Neural crest cell (in vitro differentiated cells): Measurements from ENCODE around the gene B3GALNT2. TPM values are rescaled to one million over a fixed set of nuclear protein-coding genes. Genes with fewer than 3 reads are reported as not detected.

Source experiments
- DNase-seq: peaks from one replicate; pipeline ENCODE4 v3.0.0; 2021; ENCODE audit warnings: low read depth, mixed read lengths, low spot score
- H3K27ac Mint-ChIP-seq: one replicate; pipeline ENCODE4 v1.8.0; 2021; ENCODE audit warnings: mild to moderate bottlenecking, mixed read lengths; ENCODE audit not compliant: unreplicated experiment
- H3K27me3 Mint-ChIP-seq: 2 replicates; pipeline ENCODE4 v1.8.0; 2021; ENCODE audit warnings: low read depth, mild to moderate bottlenecking, mixed read lengths
- H3K36me3 Mint-ChIP-seq: 2 replicates; pipeline ENCODE4 v1.8.0; 2021; ENCODE audit warnings: low read depth, mild to moderate bottlenecking, mixed read lengths
- H3K4me1 Mint-ChIP-seq: 2 replicates; pipeline ENCODE4 v1.8.0; 2021; ENCODE audit warnings: mixed read lengths
- H3K4me3 Mint-ChIP-seq: one replicate; pipeline ENCODE4 v1.8.0; 2021; ENCODE audit warnings: mild to moderate bottlenecking, mixed read lengths
- H3K9me3 Mint-ChIP-seq: 2 replicates; pipeline ENCODE4 v1.8.0; 2021; ENCODE audit warnings: mixed read lengths
- total RNA-seq: library from RNA; stranded (reverse); gene quantifications from 2 replicates; pipeline ENCODE4 v1.2.1, GENCODE V29; 2021
- TF ChIP-seq, protein P1 (sequence below): fragments of 200-600 bp; sonication (generic); conservative IDR thresholded peaks from 2 replicates; pipeline ENCODE4 v1.5.0; 2021; ENCODE audit warnings: antibody characterized with exemption, mild to moderate bottlenecking

Gene B3GALNT2
- total RNA-seq, 1 donor from 2014 or later: 29.5 TPM

DNA sequence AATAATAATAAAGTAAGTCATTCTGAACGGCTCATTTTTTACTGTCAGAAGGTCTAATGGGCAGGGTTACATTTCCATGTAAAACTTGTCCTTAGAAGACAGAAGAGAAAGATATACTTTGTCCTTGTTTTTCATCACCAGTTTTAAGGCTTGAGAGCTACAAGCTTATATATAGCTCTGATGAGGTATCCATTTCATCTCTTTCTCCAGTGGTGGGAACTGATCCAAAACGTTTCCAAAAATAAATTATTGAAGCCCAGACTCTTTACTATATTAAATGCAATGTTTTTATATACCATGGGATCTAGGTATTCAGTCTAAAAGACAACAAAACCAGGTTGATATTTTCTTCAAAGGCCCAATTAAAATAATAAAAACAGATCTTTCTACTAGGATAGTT is 8.7 kb downstream of the B3GALNT2 start:
- H3K36me3 Mint-ChIP-seq: peaks cover 7% of the 10 kb centered on the region
- no peak overlapping the region for H3K4me3 Mint-ChIP-seq
- no peaks in the 10 kb centered on the region for H3K9me3 Mint-ChIP-seq
- TF ChIP-seq, protein P1, sequence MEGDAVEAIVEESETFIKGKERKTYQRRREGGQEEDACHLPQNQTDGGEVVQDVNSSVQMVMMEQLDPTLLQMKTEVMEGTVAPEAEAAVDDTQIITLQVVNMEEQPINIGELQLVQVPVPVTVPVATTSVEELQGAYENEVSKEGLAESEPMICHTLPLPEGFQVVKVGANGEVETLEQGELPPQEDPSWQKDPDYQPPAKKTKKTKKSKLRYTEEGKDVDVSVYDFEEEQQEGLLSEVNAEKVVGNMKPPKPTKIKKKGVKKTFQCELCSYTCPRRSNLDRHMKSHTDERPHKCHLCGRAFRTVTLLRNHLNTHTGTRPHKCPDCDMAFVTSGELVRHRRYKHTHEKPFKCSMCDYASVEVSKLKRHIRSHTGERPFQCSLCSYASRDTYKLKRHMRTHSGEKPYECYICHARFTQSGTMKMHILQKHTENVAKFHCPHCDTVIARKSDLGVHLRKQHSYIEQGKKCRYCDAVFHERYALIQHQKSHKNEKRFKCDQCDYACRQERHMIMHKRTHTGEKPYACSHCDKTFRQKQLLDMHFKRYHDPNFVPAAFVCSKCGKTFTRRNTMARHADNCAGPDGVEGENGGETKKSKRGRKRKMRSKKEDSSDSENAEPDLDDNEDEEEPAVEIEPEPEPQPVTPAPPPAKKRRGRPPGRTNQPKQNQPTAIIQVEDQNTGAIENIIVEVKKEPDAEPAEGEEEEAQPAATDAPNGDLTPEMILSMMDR: no peak
- no peaks in the 10 kb centered on the region for H3K27me3 Mint-ChIP-seq
- H3K4me1 Mint-ChIP-seq: peaks cover 4% of the 10 kb centered on the region
- H3K27ac Mint-ChIP-seq: no peak overlapping the region
- no peak for DNase-seq

DNA sequence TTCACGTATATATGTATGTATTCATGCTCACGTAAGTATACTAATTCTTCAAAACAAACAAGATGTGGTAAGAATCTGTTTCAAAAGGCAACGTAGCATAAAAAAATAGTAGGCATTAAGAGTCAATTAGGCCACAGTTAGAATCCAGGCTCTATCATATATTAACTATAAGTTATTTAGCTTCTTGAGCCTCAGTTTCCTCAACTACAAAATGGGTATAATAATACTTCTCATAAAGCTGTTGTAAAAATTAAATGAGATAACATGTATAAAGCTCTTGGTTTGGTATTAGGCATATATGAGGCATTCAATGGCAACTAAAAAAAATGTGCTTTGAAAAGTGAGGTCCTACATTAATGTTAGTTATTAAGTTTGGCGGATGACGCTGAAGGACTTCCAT is 9.2 kb downstream of the B3GALNT2 start:
- H3K27me3 Mint-ChIP-seq: no peaks in the 10 kb centered on the region
- peaks cover 7% of the 10 kb centered on the region for H3K36me3 Mint-ChIP-seq
- H3K9me3 Mint-ChIP-seq: no peaks in the 10 kb centered on the region
- DNase-seq: no peak
- TF ChIP-seq, protein P1: no peak
- no peak overlapping the region for H3K4me3 Mint-ChIP-seq
- H3K4me1 Mint-ChIP-seq: peaks cover 3% of the 10 kb centered on the region
- H3K27ac Mint-ChIP-seq: no peak overlapping the region

DNA sequence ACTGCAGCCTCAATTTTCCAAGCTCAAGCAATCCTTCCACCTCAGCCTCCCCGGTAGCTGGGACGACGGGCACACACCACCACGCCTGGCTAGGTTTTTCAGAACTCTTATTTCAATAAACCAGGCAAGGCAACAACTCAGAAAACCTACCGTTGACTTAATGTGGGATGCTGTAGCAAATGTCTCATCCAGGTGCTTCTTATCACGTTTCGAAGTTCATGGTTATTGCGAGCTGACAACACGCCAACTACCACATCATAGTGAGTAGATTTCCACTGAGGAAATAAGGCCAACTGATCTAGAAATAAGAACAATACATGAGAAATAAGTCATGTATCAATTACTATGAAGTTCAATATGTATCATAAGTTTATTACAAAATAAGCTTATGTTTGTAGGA is 9.7 kb downstream of the B3GALNT2 start:
- no peaks in the 10 kb centered on the region for H3K27me3 Mint-ChIP-seq
- H3K27ac Mint-ChIP-seq: no peak overlapping the region
- no peak overlapping the region for H3K4me3 Mint-ChIP-seq
- H3K36me3 Mint-ChIP-seq: peaks cover 7% of the 10 kb centered on the region
- DNase-seq: no peak
- H3K9me3 Mint-ChIP-seq: no peaks in the 10 kb centered on the region
- TF ChIP-seq, protein P1: no peak
- peaks cover 3% of the 10 kb centered on the region for H3K4me1 Mint-ChIP-seq

DNA sequence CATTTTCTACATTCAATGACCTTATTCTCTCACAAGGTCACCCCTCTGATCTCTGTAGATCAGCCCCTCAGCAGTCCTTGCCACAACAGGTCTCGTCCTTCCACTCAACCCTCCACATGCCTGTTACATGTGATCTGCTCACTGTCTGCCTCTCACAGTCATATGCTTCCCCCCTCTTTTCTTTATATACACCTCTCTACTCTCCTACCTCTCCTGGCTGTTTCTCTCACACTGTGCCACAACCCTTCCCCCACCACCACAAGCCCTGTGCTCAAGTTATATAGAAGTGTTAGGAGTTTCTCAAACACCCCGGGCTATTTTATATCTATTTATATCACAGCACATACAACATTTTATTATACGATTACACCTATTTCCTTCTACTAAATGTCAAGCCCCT is 12.6 kb downstream of the B3GALNT2 start:
- no peak overlapping the region for H3K27ac Mint-ChIP-seq
- H3K4me1 Mint-ChIP-seq: no peaks in the 10 kb centered on the region
- H3K4me3 Mint-ChIP-seq: no peak overlapping the region
- no peaks in the 10 kb centered on the region for H3K9me3 Mint-ChIP-seq
- TF ChIP-seq, protein P1: no peak
- no peak for DNase-seq
- no peaks in the 10 kb centered on the region for H3K27me3 Mint-ChIP-seq
- H3K36me3 Mint-ChIP-seq: peaks cover 7% of the 10 kb centered on the region

DNA sequence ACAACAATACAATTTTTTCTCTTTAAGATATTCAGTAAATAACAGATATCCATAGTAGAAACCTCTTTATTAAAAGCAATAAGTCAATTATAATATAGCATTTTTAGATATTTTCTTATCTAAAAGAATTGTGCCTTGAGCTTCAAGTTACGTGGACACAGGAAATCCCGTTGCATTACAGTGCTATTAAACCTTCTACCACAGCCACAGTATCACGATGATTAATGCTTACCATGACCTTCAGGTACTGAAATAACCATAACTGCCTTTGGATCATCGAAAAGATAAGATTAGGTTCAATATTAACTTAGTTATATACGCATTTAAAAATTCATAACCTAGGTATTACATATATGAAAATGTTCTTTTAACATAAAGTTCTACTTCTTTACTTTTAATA is 17.9 kb downstream of the B3GALNT2 start:
- DNase-seq: no peak
- TF ChIP-seq, protein P1: no peak
- Mint-ChIP-seq H3K9me3 (peaks cover 13% of the 10 kb centered on the region), H3K4me3 (no peak overlapping the region), H3K27me3 (no peaks in the 10 kb centered on the region), H3K36me3 (peaks cover 24% of the 10 kb centered on the region), H3K4me1 (no peaks in the 10 kb centered on the region), H3K27ac (no peak overlapping the region)

DNA sequence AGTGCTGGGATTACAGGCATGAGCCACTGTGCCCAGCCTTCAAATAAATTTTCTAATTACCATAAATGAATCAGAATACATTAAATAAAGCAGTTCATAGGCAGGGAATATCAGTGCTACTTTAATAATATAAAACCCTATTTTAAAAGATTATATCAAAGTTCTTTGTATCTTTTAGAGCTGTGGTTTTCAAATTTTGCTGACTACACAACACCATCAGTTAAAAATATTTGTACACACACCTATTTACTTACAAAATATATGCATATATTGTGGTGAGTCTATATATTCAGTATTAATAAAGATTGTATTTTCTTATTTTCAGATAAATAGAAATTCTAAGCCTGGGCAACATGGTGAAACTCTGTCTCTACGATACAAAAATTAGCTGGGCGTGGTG is 18.7 kb downstream of the B3GALNT2 start:
- Mint-ChIP-seq H3K27ac (no peak overlapping the region), H3K9me3 (peaks cover 13% of the 10 kb centered on the region), H3K4me1 (no peaks in the 10 kb centered on the region), H3K4me3 (no peak overlapping the region), H3K27me3 (no peaks in the 10 kb centered on the region), H3K36me3 (peaks cover 28% of the 10 kb centered on the region)
- TF ChIP-seq, protein P1: no peak
- no peak for DNase-seq
